Cardiac septum (tissue), 1 donor: ENCODE data around the gene APOL3. TPM values are rescaled to one million over a fixed set of nuclear protein-coding genes. Genes with fewer than 3 reads are reported as not detected.

Experiments
- total RNA-seq: library from RNA; stranded (reverse); fragmentation: NEBNext Ultra II Directional; extraction: Animal tissue kit (Norgen Biotek cat#: 25700); gene quantifications from one replicate; pipeline ENCODE4 v1.2.1, GENCODE V29; 2021
- donor health status: DM: no; HTN: no; CAD: no.

The APOL3 gene
- total RNA-seq, 1 donor from 2014 or later = 22.5 TPM

Other genes starting within 250 kb of the APOL3 start
- 102 TPM for gene RBFOX2, start 131.9 kb downstream of the APOL3 start, total RNA-seq
- gene APOL4, start 41.1 kb upstream of the APOL3 start, total RNA-seq = 6.1 TPM
- 47.9 TPM for gene APOL2, start 78.8 kb upstream of the APOL3 start, total RNA-seq
- gene APOL1, start 92.4 kb upstream of the APOL3 start, total RNA-seq = 25.6 TPM
- gene MYH9, start 227.2 kb upstream of the APOL3 start, total RNA-seq = 282 TPM